SU-DHL-6 (cell line): ENCODE results near the gene EYA3.

Experiments used
- H2AFZ ChIP-seq: fragments of 200-600 bp; sonication (generic); 2 replicates; pipeline ENCODE4 v1.6.1; 2014; ENCODE audit warnings: low read depth, mild to moderate bottlenecking, moderate library complexity, mixed read lengths, antibody characterized with exemption, low read length; ENCODE audit not compliant: severe bottlenecking
- H3F3A ChIP-seq: fragments of 200-600 bp; shearing (Covaris generic); 2 replicates; pipeline ENCODE4 v1.6.0; 2016; ENCODE audit warnings: antibody characterized with exemption, mild to moderate bottlenecking; ENCODE audit not compliant: insufficient read depth
- H3K27ac ChIP-seq: fragments of 200-600 bp; sonication (generic); 2 replicates; pipeline ENCODE4 v1.5.1; 2016; ENCODE audit warnings: low read depth, mild to moderate bottlenecking, low read length, moderate library complexity, mixed read lengths
- H3K27me3 ChIP-seq: fragments of 200-600 bp; sonication (generic), shearing (Covaris generic); 2 replicates; pipeline ENCODE4 v1.6.0; 2014; ENCODE audit warnings: mild to moderate bottlenecking, low read length
- H3K36me3 ChIP-seq: fragments of 200-600 bp; sonication (generic); 2 replicates; pipeline ENCODE4 v1.6.1; 2014; ENCODE audit warnings: mild to moderate bottlenecking, low read length, mixed read lengths
- H3K4me2 ChIP-seq: fragments of 300-600, 200-600 bp; shearing (Covaris generic), sonication (generic); 2 replicates; pipeline ENCODE4 v1.6.0; 2014; ENCODE audit warnings: low read length, low read depth, mild to moderate bottlenecking; ENCODE audit not compliant: poor library complexity, severe bottlenecking
- H3K4me3 ChIP-seq: fragments of 200-600 bp; sonication (generic); 2 replicates; pipeline ENCODE4 v1.5.1; 2014; ENCODE audit warnings: antibody characterized with exemption, low read length, mild to moderate bottlenecking, mixed read lengths; ENCODE audit not compliant: insufficient read depth, poor library complexity, severe bottlenecking
- H3K79me2 ChIP-seq: fragments of 200-600 bp; sonication (generic); 2 replicates; pipeline ENCODE4 v1.6.1; 2014; ENCODE audit warnings: mild to moderate bottlenecking, low read length, moderate library complexity; ENCODE audit not compliant: insufficient read depth
- H3K9ac ChIP-seq: fragments of 200-600 bp; sonication (generic); 2 replicates; pipeline ENCODE4 v1.7.0; 2014; ENCODE audit warnings: mild to moderate bottlenecking, low read length
- H3K9me2 ChIP-seq: fragments of 200-600 bp; sonication (generic); replicated peaks from 2 replicates; pipeline ENCODE4 v1.6.1; 2014; ENCODE audit warnings: low read length; ENCODE audit not compliant: insufficient read depth
- H3K9me3 ChIP-seq: fragments of 200-600 bp; sonication (generic); 2 replicates; pipeline ENCODE4 v1.6.1; 2014; ENCODE audit warnings: low read length, mixed read lengths; ENCODE audit not compliant: insufficient read depth
- H4K20me1 ChIP-seq: fragments of 200-600 bp; sonication (generic); 2 replicates; pipeline ENCODE4 v1.6.1; 2014; ENCODE audit warnings: low read depth, mild to moderate bottlenecking, antibody characterized with exemption, low read length, moderate library complexity, mixed read lengths
- CTCF ChIP-seq: fragments of 200-600 bp; sonication (generic); IDR thresholded peaks from one replicate; pipeline ENCODE4 v1.5.1; 2017; ENCODE audit warnings: antibody characterized with exemption, mild to moderate bottlenecking, low read length, moderate library complexity; ENCODE audit not compliant: insufficient read depth, poor library complexity, severe bottlenecking
- EZH2phosphoT487 ChIP-seq: fragments of 200-600 bp; sonication (generic), shearing (Covaris generic); conservative IDR thresholded peaks from 2 replicates; pipeline ENCODE4 v1.6.1; 2018; ENCODE audit warnings: mild to moderate bottlenecking, antibody characterized with exemption, low read length, moderate library complexity, mixed read lengths

Gene EYA3

GRCh38 chr1:27966402-27967105, 121.9 kb downstream of the EYA3 start:
- H2AFZ ChIP-seq: no peak overlapping the region
- no peak overlapping the region for H3K27ac ChIP-seq
- H3F3A ChIP-seq: peaks cover 4% of the 10 kb centered on the region; the same call in 1 of the 2 replicates
- H3K27me3 ChIP-seq: no peaks in the 10 kb centered on the region
- no peaks in the 10 kb centered on the region for H4K20me1 ChIP-seq
- no peaks in the 10 kb centered on the region for H3K36me3 ChIP-seq
- H3K9ac ChIP-seq: no peak overlapping the region
- no peaks in the 10 kb centered on the region for H3K9me3 ChIP-seq
- H3K9me2 ChIP-seq: no peaks in the 10 kb centered on the region
- no peaks in the 10 kb centered on the region for H3K79me2 ChIP-seq
- H3K4me2 ChIP-seq: no peak overlapping the region
- no peak overlapping the region for H3K4me3 ChIP-seq
- TF ChIP-seq EZH2phosphoT487 (no peak), CTCF (no peak)

GRCh38 chr1:27963393-27963792, 125.0 kb downstream of the EYA3 start:
- Histone ChIP-seq H3K9me3 (no peaks in the 10 kb centered on the region), H3K79me2 (no peaks in the 10 kb centered on the region), H2AFZ (no peak overlapping the region), H3K9me2 (no peaks in the 10 kb centered on the region), H3K4me3 (no peak overlapping the region), H3F3A (no peaks in the 10 kb centered on the region), H3K27me3 (no peaks in the 10 kb centered on the region), H3K9ac (no peak overlapping the region), H4K20me1 (no peaks in the 10 kb centered on the region), H3K4me2 (no peak overlapping the region), H3K36me3 (no peaks in the 10 kb centered on the region), H3K27ac (no peak overlapping the region)
- TF ChIP-seq CTCF: no peak
- no peak for TF ChIP-seq EZH2phosphoT487

- Histone ChIP-seq H3K27me3 (no peaks in the 10 kb centered on the region), H3K4me3 (no peak overlapping the region), H3K4me2 (no peak overlapping the region), H4K20me1 (no peaks in the 10 kb centered on the region), H3K9ac (no peak overlapping the region), H3K9me3 (no peaks in the 10 kb centered on the region), H3K9me2 (no peaks in the 10 kb centered on the region), H3K27ac (no peak overlapping the region), H3K79me2 (no peaks in the 10 kb centered on the region), H3F3A (no peaks in the 10 kb centered on the region), H3K36me3 (no peaks in the 10 kb centered on the region), H2AFZ (no peak overlapping the region)
- TF ChIP-seq EZH2phosphoT487: no peak
- no peak for TF ChIP-seq CTCF
These were observed 126.7 kb downstream of the EYA3 start for GRCh38 chr1:27961646-27962221.
